ENCODE results near the gene ARHGEF12.

ARHGEF12 gene

DNA sequence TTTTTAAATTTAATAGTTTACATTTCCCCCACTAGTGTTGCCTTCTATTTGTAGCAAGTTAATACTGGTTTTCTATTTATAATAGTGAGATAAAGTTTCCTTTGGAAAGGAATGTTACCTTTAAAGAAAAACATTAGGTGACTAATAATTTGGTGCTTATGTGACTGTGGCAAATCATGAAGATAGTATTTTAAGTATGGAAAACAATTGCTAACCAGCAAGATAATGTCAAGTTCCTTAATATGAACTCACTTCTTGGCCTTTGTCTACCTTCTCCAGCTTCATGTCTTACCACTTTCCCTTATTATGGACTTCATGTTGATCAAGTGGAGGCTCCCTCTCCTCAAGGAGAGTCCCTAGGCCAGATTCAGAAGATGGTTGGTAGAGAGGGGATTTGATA is 27.2 kb downstream of the ARHGEF12 start:
- no peak for DNase-seq (ENCODE audit: low read depth)
- TF ChIP-seq, protein P1, sequence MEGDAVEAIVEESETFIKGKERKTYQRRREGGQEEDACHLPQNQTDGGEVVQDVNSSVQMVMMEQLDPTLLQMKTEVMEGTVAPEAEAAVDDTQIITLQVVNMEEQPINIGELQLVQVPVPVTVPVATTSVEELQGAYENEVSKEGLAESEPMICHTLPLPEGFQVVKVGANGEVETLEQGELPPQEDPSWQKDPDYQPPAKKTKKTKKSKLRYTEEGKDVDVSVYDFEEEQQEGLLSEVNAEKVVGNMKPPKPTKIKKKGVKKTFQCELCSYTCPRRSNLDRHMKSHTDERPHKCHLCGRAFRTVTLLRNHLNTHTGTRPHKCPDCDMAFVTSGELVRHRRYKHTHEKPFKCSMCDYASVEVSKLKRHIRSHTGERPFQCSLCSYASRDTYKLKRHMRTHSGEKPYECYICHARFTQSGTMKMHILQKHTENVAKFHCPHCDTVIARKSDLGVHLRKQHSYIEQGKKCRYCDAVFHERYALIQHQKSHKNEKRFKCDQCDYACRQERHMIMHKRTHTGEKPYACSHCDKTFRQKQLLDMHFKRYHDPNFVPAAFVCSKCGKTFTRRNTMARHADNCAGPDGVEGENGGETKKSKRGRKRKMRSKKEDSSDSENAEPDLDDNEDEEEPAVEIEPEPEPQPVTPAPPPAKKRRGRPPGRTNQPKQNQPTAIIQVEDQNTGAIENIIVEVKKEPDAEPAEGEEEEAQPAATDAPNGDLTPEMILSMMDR (conservative IDR thresholded peaks at IDR 0.05; ENCODE audit: control insufficient read depth, insufficient read depth, low read depth, low read length) = no peak
- no peak overlapping the region for H3K4me3 ChIP-seq (ENCODE audit: control insufficient read depth, low read depth, low read length)

DNA sequence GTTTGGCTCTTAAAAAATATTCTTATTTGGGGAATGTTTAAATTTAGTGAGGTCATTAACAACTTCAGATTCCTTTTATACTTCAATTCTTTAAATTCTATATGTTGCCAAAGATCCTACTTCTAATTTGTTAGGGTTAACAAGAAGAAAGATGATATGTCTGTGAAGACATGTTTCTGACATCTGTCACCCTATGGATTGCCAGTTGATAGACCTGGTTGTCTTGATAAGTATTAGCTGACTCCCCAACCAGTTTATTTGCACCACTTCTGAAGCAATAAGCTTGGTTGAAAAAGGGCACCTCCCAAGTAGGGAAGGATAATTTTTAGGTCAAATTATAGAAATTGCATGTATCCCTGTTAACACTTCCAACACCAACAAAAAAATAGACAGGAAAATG is 29.3 kb downstream of the ARHGEF12 start:
- H3K4me3 ChIP-seq (ENCODE audit: control insufficient read depth, low read depth, low read length) = no peak overlapping the region
- DNase-seq (ENCODE audit: low read depth) = no peak
- TF ChIP-seq, protein P1 (conservative IDR thresholded peaks at IDR 0.05; ENCODE audit: control insufficient read depth, insufficient read depth, low read depth, low read length) = no peak

DNA sequence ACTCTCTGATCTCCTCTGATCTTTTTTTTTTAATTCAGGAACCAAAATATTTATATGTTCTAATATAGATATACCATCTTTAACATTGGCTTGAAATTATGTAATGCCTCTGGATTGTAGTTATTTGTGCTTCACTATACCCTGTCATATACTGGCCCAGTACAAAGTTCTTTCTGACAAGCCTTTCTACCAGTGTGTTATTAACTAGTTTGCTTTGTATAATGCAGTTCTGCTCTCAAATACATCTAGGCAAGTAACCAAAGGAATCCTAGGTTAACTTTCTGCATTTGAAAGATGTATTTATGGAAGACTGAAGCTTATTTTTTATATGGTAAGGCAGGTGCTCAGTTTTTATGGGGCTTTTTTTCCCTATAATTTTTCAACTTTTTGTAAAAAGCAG is 36.1 kb downstream of the ARHGEF12 start:
- DNase-seq (ENCODE audit: low read depth) = no peak
- TF ChIP-seq, protein P1 (conservative IDR thresholded peaks at IDR 0.05; ENCODE audit: control insufficient read depth, insufficient read depth, low read depth, low read length) = no peak
- no peak overlapping the region for H3K4me3 ChIP-seq (ENCODE audit: control insufficient read depth, low read depth, low read length)

DNA sequence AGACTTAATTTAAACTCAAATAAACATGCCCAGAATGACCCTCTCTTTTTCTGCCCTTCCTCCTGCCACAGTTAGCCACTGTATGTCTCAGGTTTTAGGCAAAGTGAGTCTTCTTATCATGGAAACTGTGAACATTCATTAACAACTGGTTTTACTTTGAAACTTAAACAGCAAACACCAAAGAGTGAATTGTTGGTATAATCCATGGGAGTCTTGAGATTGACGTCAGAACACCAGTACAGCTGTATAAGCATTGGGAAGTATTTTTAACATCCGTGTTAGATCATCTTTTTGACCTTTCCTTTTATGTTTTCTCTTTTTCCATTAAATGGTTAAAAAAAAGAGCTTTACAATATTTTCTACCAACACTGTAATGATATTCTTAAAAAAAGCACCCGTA is 38.9 kb downstream of the ARHGEF12 start:
- no peak overlapping the region for H3K4me3 ChIP-seq (ENCODE audit: control insufficient read depth, low read depth, low read length)
- DNase-seq (ENCODE audit: low read depth) = no peak
- TF ChIP-seq, protein P1 (conservative IDR thresholded peaks at IDR 0.05; ENCODE audit: control insufficient read depth, insufficient read depth, low read depth, low read length) = no peak

DNA sequence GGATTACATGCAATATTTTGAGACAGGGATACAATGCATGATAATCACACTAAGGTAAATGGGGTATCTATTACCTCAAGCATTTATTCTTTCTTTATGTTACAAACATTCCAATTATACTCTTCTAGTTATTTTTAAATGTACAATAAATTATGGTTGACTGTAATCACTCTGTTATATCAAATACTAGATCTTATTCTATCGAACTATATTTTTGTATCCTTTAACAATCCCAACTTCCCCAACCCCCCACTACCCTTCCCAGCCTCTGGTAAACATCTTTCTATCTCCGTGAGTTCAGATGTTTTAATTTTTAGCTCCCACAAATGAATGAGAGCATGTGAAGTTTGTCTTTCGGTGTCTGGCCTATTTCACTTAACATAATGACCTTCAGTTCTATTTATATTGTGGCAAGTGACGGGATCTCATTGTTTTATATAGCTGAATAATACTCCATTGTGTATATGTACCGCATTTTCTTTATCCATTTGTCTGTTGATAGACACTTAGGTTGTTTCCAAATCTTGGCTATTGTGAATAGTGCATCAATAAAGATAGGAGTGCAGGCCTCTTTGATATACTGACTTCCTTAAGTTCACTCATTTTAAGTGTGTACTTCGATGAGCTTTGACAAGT is 40.5 kb downstream of the ARHGEF12 start:
- no peak overlapping the region for H3K4me3 ChIP-seq (ENCODE audit: control insufficient read depth, low read depth, low read length)
- TF ChIP-seq, protein P1 (conservative IDR thresholded peaks at IDR 0.05; ENCODE audit: control insufficient read depth, insufficient read depth, low read depth, low read length) = no peak
- DNase-seq (ENCODE audit: low read depth) = no peak

DNA sequence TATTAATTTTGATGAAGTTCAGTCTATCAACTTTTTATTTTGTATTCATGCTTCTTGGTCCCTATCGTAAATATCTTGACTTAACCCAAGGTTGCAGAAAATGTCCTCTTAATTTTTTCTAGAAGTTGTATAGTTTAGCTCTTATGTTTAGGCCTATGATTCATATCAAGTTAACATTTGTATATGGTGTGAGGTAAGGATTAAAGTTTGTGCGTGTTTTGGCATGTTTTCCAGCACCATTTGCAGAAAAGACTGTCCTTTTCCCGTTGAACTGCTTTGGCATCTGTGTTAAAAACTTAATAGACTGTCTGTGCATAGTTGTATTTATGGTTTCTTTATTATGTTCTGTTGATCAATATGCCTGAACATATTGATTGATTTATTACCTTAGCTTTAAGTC is 42.3 kb downstream of the ARHGEF12 start:
- DNase-seq (ENCODE audit: low read depth) = no peak
- no peak overlapping the region for H3K4me3 ChIP-seq (ENCODE audit: control insufficient read depth, low read depth, low read length)
- TF ChIP-seq, protein P1 (conservative IDR thresholded peaks at IDR 0.05; ENCODE audit: control insufficient read depth, insufficient read depth, low read depth, low read length) = no peak

DNA sequence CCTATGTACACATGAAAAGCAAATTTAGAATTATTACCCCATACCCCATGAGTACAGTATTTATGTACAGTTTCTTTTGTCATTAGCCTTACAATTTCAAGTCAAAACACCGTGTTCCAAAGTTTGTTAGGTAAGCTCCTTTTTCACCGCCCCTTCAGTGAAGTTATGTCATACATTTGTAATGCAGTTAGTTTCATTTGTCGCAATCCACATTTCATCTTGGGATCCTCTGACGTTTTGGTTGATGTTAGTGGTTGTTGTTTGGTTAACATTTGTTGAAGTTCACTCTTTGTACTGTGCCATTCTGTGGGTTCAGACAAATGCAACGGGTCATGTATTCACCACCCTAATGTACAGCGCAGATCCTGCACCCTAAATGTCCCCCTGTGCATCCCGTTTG is 45.2 kb downstream of the ARHGEF12 start:
- no peak for DNase-seq (ENCODE audit: low read depth)
- no peak overlapping the region for H3K4me3 ChIP-seq (ENCODE audit: control insufficient read depth, low read depth, low read length)
- TF ChIP-seq, protein P1 (conservative IDR thresholded peaks at IDR 0.05; ENCODE audit: control insufficient read depth, insufficient read depth, low read depth, low read length) = no peak

All from fibroblast of mammary gland (primary cell).